Panc1 (cell line): ENCODE measurements around the gene NFRKB. TPM values are rescaled to one million over a fixed set of nuclear protein-coding genes. Genes with fewer than 3 reads are reported as not detected.

ENCODE experiments used
- ATAC-seq: fragments of 200-7000 bp; cut with Tn5 transposase; 2 replicates; pipeline ENCODE4 v1.9.1; 2020; ENCODE audit warnings: mild to moderate bottlenecking, moderate library complexity
- BruUV-seq: library from RNA; stranded (reverse); fragments of 400-500 nt; replicated peaks from 2 replicates; lab custom pipeline; 2021; lab: Mats Ljungman, UMichigan
- CTCF ChIA-PET: fragments of 300-600 bp; sonication (Branson Sonifier 250); formaldehyde crosslinking; loops from one replicate; lab custom pipeline; 2022; ENCODE audit warnings: antibody characterized with exemption; lab: Charles Lee
- POLR2A ChIA-PET: fragments of 300-600 bp; sonication (Branson Sonifier 250); formaldehyde crosslinking; loops from one replicate; lab custom pipeline; 2022; ENCODE audit warnings: antibody characterized with exemption; lab: Charles Lee
- DNase-seq: peaks from one replicate; pipeline ENCODE4 v3.0.0-alpha.2; 2010; ENCODE audit warnings: low read depth, low spot score
- H3K27ac ChIP-seq: 2 replicates; pipeline ENCODE4 v1.5.1; 2011; ENCODE audit warnings: mild to moderate bottlenecking, low read length, inconsistent platforms
- H3K27me3 ChIP-seq: fragments of 200-500 bp; sonication (Bioruptor generic); 2 replicates; pipeline ENCODE4 v1.6.0; 2014; ENCODE audit warnings: low read length, inconsistent platforms; ENCODE audit not compliant: control insufficient read depth, insufficient read depth
- H3K36me3 ChIP-seq: fragments of 200-500 bp; sonication (Bioruptor generic); 2 replicates; pipeline ENCODE4 v1.5.1; 2014; ENCODE audit warnings: inconsistent platforms, mild to moderate bottlenecking, low read length, moderate library complexity; ENCODE audit not compliant: control insufficient read depth, insufficient read depth
- H3K4me1 ChIP-seq: 2 replicates; pipeline ENCODE4 v1.5.1; 2011; ENCODE audit warnings: inconsistent platforms, mild to moderate bottlenecking, low read length, moderate library complexity; ENCODE audit not compliant: control insufficient read depth, insufficient read depth
- H3K4me3 ChIP-seq, 2 experiments: 2 replicates each; pipeline ENCODE4 v1.5.1; 2011 to 2012; ENCODE audit warnings: low read depth in 2 of 2, low read length in 2 of 2, mild to moderate bottlenecking in 2 of 2, inconsistent platforms in 1 of 2, moderate library complexity in 1 of 2
- H3K9me3 ChIP-seq: fragments of 200-500 bp; sonication (Bioruptor generic); 2 replicates; pipeline ENCODE4 v1.5.1; 2014; ENCODE audit warnings: low read depth, mild to moderate bottlenecking, inconsistent platforms, low read length, moderate library complexity; ENCODE audit not compliant: control insufficient read depth, insufficient read depth
- CTCF ChIP-seq: fragments of 450-650 bp; IDR thresholded peaks from 2 replicates; pipeline ENCODE4 v1.5.1; 2017; ENCODE audit warnings: mild to moderate bottlenecking
- POLR2AphosphoS5 ChIP-seq: IDR thresholded peaks from 2 replicates; pipeline ENCODE4 v1.6.1; 2012; ENCODE audit warnings: mild to moderate bottlenecking, low read depth, low read length, moderate library complexity
- REST ChIP-seq, 2 experiments: IDR thresholded peaks; 2 replicates each; pipeline ENCODE4 v1.6.1; 2011 to 2012; ENCODE audit warnings: low read depth in 2 of 2, control low read depth in 1 of 2, low read length in 1 of 2, mild to moderate bottlenecking in 1 of 2, moderate library complexity in 1 of 2; ENCODE audit not compliant: insufficient read depth in 1 of 2
- SIN3A ChIP-seq: IDR thresholded peaks from 2 replicates; pipeline ENCODE4 v1.6.1; 2012; ENCODE audit warnings: low read depth, mild to moderate bottlenecking, low read length, moderate library complexity, borderline replicate concordance; ENCODE audit not compliant: insufficient read depth
- TCF7L2 ChIP-seq: IDR thresholded peaks from 2 replicates; pipeline ENCODE4 v1.6.1; 2011; ENCODE audit warnings: mild to moderate bottlenecking, low read depth, low read length, inconsistent platforms
- in situ Hi-C: cut with HindIII; loops from 2 replicates; pipeline ENCODE4 v1.10.0; 2016; ENCODE audit warnings: low sequenced_read_pairs, low pct_unique_long_range_greater_than_20kb
- intact Hi-C: fragments of 100-400 bp; cut with micrococcal nuclease; formaldehyde crosslinking; loops from one replicate; pipeline ENCODE4 v1.10.0; 2022; ENCODE audit not compliant: unreplicated experiment
- total RNA-seq: library from RNA; stranded (reverse); gene quantifications from one replicate; pipeline ENCODE4 v1.2.1, GENCODE V29; 2021; ENCODE audit not compliant: unreplicated experiment

The NFRKB gene
- total RNA-seq, 1 experiment from 2014 or later: 58.8 TPM

- no peak overlapping the region for H3K27ac ChIP-seq
- DNase-seq: no peak
- BruUV-seq: no TSS peak
- no peak overlapping the region for H3K4me3 ChIP-seq
- H3K4me1 ChIP-seq: peaks cover 10% of the 10 kb centered on the region
- peaks cover 2% of the 10 kb centered on the region; the same call in 1 of the 2 replicates for H3K36me3 ChIP-seq
- intact Hi-C loops: no loop called here
- ChIA-PET CTCF (no interaction called here), POLR2A (no interaction called here)
- no peak for ATAC-seq
- no peaks in the 10 kb centered on the region for H3K27me3 ChIP-seq
- no peak for TF ChIP-seq POLR2AphosphoS5
- TF ChIP-seq SIN3A: no peak
- no peak for TF ChIP-seq TCF7L2
- no peak for TF ChIP-seq CTCF
- TF ChIP-seq REST (IDR thresholded peaks at IDR 0.05; ENCODE audit: insufficient read depth in 1 of 2, low read depth in 2 of 2, low read length in 1 of 2): no peak
- no peaks in the 10 kb centered on the region for H3K9me3 ChIP-seq
- in situ Hi-C loops: no loop called here
These were observed 39.3 kb downstream of the NFRKB start for GRCh38 chr11:129856036-129856435.

GRCh38 chr11:129855086-129855485 lies 40.3 kb downstream of the NFRKB start:
- Histone ChIP-seq H3K27ac (no peak overlapping the region; the same call in 1 of the 2 replicates), H3K4me3 (no peak overlapping the region), H3K4me1 (peaks cover 7% of the 10 kb centered on the region; the same call in 1 of the 2 replicates), H3K36me3 (no peaks in the 10 kb centered on the region; the same call in 1 of the 2 replicates), H3K27me3 (no peaks in the 10 kb centered on the region), H3K9me3 (no peaks in the 10 kb centered on the region)
- in situ Hi-C loops: no loop called here
- no TSS peak for BruUV-seq
- ATAC-seq (no peak), DNase-seq (no peak)
- intact Hi-C loops: no loop called here
- TF ChIP-seq TCF7L2 (no peak), POLR2AphosphoS5 (no peak), SIN3A (no peak), CTCF (no peak), REST (IDR thresholded peaks at IDR 0.05; ENCODE audit: insufficient read depth in 1 of 2, low read depth in 2 of 2, low read length in 1 of 2) (no peak)
- ChIA-PET CTCF (no interaction called here), POLR2A (no interaction called here)
